Smooth muscle cell (in vitro differentiated cells): ENCODE results near the gene KLHDC7A. TPM values are rescaled to one million over a fixed set of nuclear protein-coding genes. Genes with fewer than 3 reads are reported as not detected.

Experiments used
- DNase-seq: peaks from one replicate; lab custom pipeline; 2025; ENCODE audit not compliant: unreplicated experiment; lab: John Stamatoyannopoulos, UW
- H2AFZ ChIP-seq: fragments of 200-600 bp; sonication (generic); 2 replicates; pipeline ENCODE4 v1.6.0; 2016; ENCODE audit warnings: antibody characterized with exemption, low read depth, mild to moderate bottlenecking
- H3F3A ChIP-seq: fragments of 200-600 bp; sonication (generic); 2 replicates; pipeline ENCODE4 v1.6.0; 2017; ENCODE audit warnings: antibody characterized with exemption, low read depth
- H3K27ac ChIP-seq: fragments of 200-600 bp; sonication (generic); 2 replicates; pipeline ENCODE4 v1.5.1; 2016; ENCODE audit warnings: low read depth, mild to moderate bottlenecking
- H3K27me3 ChIP-seq: fragments of 200-600 bp; sonication (generic); 2 replicates; pipeline ENCODE4 v1.6.1; 2016; ENCODE audit warnings: low read depth, mild to moderate bottlenecking
- H3K36me3 ChIP-seq: fragments of 200-600 bp; sonication (generic); 2 replicates; pipeline ENCODE4 v1.5.1; 2016; ENCODE audit warnings: low read depth
- H3K4me1 ChIP-seq: fragments of 200-600 bp; sonication (generic); 2 replicates; pipeline ENCODE4 v1.5.1; 2016; ENCODE audit warnings: low read depth
- H3K4me2 ChIP-seq: fragments of 200-600 bp; sonication (generic); 2 replicates; pipeline ENCODE4 v1.6.0; 2016; ENCODE audit warnings: mild to moderate bottlenecking
- H3K4me3 ChIP-seq: fragments of 200-600 bp; sonication (generic); 2 replicates; pipeline ENCODE4 v1.5.1; 2016; ENCODE audit warnings: mild to moderate bottlenecking
- H3K79me2 ChIP-seq: fragments of 200-600 bp; sonication (generic); 2 replicates; pipeline ENCODE4 v1.6.0; 2016; ENCODE audit warnings: low read depth, mild to moderate bottlenecking
- H3K9ac ChIP-seq: fragments of 200-600 bp; sonication (generic); 2 replicates; pipeline ENCODE4 v1.6.0; 2016; ENCODE audit warnings: low read depth
- H3K9me3 ChIP-seq: fragments of 200-600 bp; sonication (generic); replicated peaks from 2 replicates; pipeline ENCODE4 v1.5.1; 2016; ENCODE audit warnings: low read depth
- H4K20me1 ChIP-seq: fragments of 200-600 bp; sonication (generic); 2 replicates; pipeline ENCODE4 v1.6.0; 2016; ENCODE audit warnings: low read depth
- CTCF ChIP-seq: fragments of 200-600 bp; sonication (generic); IDR thresholded peaks from 2 replicates; pipeline ENCODE4 v1.5.1; 2017; ENCODE audit warnings: borderline replicate concordance, mild to moderate bottlenecking, antibody characterized with exemption; ENCODE audit not compliant: insufficient read depth, poor library complexity, severe bottlenecking
- WGBS: methylation state at CpG from one replicate; pipeline ENCODE4 v1.1.7; 2016; ENCODE audit warnings: low lambda C conversion rate; 5-methylcytosine and 5-hydroxymethylcytosine counted together
- polyA plus RNA-seq: library from polyadenylated mRNA; unstranded; fragments of >200 nt; fragmentation: Nextera tagmentation; extraction: Ambion mirVana; gene quantifications from 2 replicates; pipeline ENCODE4 v1.2.1, GENCODE V29; 2016
- total RNA-seq: library from RNA; depleted of rRNA; stranded (reverse); fragments of >200 nt; gene quantifications from 2 replicates; pipeline ENCODE4 v1.2.3, GENCODE V29; 2014

The KLHDC7A gene
- total and polyA plus RNA-seq, 2 experiments from 2014 or later, result 0.41 TPM; not detected in 1

GRCh38 chr1:18515120-18515667, 34.5 kb downstream of the KLHDC7A start:
- no peak for TF ChIP-seq CTCF
- Histone ChIP-seq H3K27ac (no peak overlapping the region), H4K20me1 (no peaks in the 10 kb centered on the region), H3K9me3 (peaks cover 9% of the 10 kb centered on the region), H3K9ac (no peak overlapping the region), H3K4me1 (no peaks in the 10 kb centered on the region), H3K4me3 (no peak overlapping the region), H2AFZ (no peak overlapping the region), H3K4me2 (no peak overlapping the region), H3K79me2 (no peaks in the 10 kb centered on the region), H3K27me3 (no peaks in the 10 kb centered on the region), H3K36me3 (no peaks in the 10 kb centered on the region), H3F3A (no peaks in the 10 kb centered on the region)
- 79% methylated on average over 1 of the region's 1 CpG for WGBS
- no peak for DNase-seq

DNA sequence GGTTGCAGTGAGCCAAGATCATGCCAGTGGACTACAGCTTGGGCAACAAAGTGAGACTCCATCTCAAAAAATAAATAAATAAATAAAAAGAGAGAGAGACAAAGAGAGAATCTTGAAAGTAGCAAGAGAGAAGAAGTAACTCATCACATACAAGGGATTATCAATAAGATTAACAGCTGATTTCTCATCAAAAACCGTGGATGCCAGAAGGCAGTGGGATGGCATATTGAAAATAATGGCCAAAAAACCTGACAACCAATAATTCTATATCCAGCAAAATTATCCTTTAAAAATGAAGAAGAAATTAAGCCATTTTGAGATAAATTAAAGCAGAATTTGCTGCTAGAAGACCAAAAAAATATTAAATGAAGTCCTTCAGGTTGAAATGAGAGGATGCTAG, 35.7 kb downstream of the KLHDC7A start:
- Histone ChIP-seq H3K4me1 (no peaks in the 10 kb centered on the region), H3K79me2 (no peaks in the 10 kb centered on the region), H3K27ac (no peak overlapping the region), H3K9ac (no peak overlapping the region), H3K36me3 (no peaks in the 10 kb centered on the region), H2AFZ (no peak overlapping the region), H3K4me3 (no peak overlapping the region), H3K27me3 (no peaks in the 10 kb centered on the region), H3F3A (no peaks in the 10 kb centered on the region), H3K9me3 (peaks cover 9% of the 10 kb centered on the region), H3K4me2 (no peak overlapping the region), H4K20me1 (no peaks in the 10 kb centered on the region)
- DNase-seq, result no peak
- TF ChIP-seq CTCF, result no peak
- 41% methylated on average over 1 of the region's 1 CpG for WGBS

GRCh38 chr1:18526436-18527275, 45.9 kb downstream of the KLHDC7A start:
- WGBS, result 86% methylated on average over 6 of the region's 6 CpGs
- H3K27me3 ChIP-seq, result peaks cover 35% of the 10 kb centered on the region
- DNase-seq, result no peak
- no peak overlapping the region for H2AFZ ChIP-seq
- no peaks in the 10 kb centered on the region for H3K4me1 ChIP-seq
- H3K79me2 ChIP-seq, result no peaks in the 10 kb centered on the region
- no peaks in the 10 kb centered on the region for H4K20me1 ChIP-seq
- no peak for TF ChIP-seq CTCF
- no peak overlapping the region for H3K4me2 ChIP-seq
- H3K9me3 ChIP-seq, result no peaks in the 10 kb centered on the region
- H3K36me3 ChIP-seq, result no peaks in the 10 kb centered on the region
- H3K27ac ChIP-seq, result no peak overlapping the region
- no peak overlapping the region for H3K4me3 ChIP-seq
- no peak overlapping the region for H3K9ac ChIP-seq
- no peaks in the 10 kb centered on the region for H3F3A ChIP-seq
